ENCODE measurements around the gene CYYR1.

CYYR1 gene

GRCh38 chr21:26572702-26573381, at the start of gene CYYR1:
TSS of gene CYYR1 (minus strand) at chr21:26573286. CDS start at chr21:26572940, 346 bp downstream.
- DNase-seq = no peak

GRCh38 chr21:26617176-26617575, 44.1 kb upstream of the CYYR1 start:
- no peak for DNase-seq

DNA sequence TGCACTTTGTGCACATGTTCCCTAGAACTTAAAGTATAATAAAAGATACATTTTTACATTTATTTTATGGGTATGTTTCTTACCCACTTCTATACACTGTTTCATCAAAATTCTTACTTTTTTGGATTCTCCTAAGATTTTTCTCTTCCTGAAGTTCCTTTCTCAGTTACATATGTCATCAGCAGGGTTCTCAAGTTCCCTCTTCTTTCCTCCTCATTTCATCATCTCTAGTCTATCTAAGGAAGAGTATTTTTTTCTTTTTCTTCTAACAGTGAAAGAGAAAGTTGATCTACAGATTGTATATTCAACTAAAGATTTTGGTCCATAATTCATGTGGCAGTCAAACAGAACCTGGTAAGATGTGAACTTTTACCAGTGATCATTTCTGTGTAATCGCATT, 41.2 kb upstream of the CYYR1 start:
- no peak for DNase-seq

- no peak for DNase-seq
These were observed 26.2 kb upstream of the CYYR1 start for GRCh38 chr21:26599261-26599660.

- no peak for DNase-seq
These were observed 24.9 kb upstream of the CYYR1 start for GRCh38 chr21:26597981-26598380.

DNA sequence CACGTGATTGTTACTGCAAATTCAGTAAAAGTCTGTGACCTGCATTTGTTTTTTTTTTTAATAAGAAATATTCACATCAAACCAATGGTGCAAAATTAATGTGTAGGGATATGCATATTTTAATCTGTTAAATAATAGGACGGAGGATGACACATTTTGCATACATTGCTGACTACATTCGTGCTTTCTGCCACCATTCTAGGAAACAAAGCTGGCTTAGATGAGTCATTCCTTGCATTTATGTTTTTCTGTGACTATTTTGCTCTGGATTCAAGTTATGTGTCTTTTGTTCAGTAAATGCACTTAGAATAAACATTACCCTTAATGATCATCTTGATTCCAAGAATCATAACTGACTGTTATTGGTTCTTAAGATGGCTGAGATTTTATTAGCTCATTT, 23.9 kb upstream of the CYYR1 start:
- no peak for DNase-seq

DNA sequence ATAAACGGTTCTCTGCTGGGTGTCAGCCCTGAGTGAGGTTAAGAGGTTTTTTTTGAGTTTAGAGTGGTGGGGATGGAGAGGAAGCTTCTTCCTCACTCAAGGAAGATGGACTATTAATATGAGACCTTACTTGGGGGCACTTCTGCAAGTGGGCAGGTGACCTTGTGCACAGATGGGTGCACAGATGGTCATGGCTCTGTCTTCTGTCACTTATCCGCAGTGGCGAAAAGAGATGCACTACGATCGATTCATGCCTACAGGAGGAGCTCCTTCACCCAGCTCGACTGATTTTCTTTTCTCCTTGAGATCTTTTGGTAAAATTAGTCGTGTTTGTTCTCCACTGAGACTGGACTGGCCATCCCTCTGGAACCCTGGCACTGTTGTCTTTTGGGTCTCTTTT, 22.9 kb upstream of the CYYR1 start:
- no peak for DNase-seq

DNA sequence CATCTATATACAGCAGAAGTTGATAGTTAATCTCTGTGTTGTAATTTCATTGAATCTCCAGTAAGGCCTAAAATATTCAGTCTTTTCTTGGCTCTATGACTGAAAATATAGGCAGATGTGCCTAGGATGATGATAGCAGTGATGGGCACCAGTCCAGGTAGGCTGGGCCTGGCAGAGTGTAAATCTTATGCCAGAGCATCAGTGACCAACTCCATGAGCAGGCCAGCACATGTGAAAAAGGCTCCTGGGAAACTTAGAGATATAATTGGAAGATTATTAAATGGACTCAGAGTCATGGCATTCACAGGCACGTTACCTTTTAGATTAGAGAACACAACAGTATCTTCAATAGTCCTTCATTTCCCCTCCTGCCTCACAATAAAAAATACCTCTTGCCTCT, 20.7 kb upstream of the CYYR1 start:
- DNase-seq = no peak

GRCh38 chr21:26591543-26591942, 18.5 kb upstream of the CYYR1 start:
- no peak for DNase-seq

- DNase-seq = no peak
These were observed 15.4 kb upstream of the CYYR1 start for GRCh38 chr21:26588446-26588845.

DNA sequence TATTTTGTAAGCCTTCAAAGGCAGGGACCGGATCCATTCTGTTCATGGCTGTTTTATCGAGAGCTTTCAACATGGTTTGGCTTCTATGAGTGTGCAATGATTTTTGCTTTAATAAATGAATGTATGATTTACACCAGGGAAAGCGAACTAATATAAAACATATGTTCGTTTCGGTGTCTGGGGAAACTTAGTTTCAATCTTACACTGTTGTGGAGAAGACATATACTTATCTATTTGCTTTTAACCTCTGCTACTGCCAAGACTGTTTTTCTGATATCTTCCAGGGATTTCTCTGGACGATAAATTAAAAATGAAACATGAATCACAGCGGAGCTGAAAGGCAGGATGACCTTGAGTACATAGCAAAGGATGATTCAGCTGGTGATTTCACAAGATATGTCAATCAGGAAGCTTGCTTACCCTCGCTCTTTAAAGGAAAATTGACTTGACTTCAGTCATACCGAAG, 14.7 kb upstream of the CYYR1 start:
- DNase-seq = no peak

- DNase-seq = no peak
These were observed 10.7 kb upstream of the CYYR1 start for GRCh38 chr21:26583769-26584168.

DNA sequence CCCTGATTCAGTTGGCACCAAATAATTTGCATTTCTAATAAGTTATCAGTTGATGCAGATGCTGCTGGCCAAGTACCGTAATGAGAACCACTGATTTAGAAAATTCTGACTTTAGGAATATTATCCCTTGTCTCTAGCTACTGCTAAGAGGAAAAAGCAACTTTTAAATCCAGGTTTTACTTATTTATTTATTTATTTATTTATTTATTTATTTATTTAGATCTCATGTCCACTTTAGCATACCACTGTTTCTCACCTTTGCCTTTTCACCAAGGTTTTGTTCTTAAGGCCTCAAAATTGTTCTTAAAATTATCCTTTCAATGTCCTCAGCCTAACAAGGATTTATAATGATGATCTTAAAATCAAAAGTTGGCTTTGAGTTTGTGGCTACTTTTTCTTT, 8.7 kb upstream of the CYYR1 start:
- no peak for DNase-seq

- no peak for DNase-seq
These were observed 897 bp downstream of the CYYR1 start for GRCh38 chr21:26572076-26572701.

- DNase-seq = no peak
These were observed 2.9 kb downstream of the CYYR1 start for GRCh38 chr21:26570203-26570602.

DNA sequence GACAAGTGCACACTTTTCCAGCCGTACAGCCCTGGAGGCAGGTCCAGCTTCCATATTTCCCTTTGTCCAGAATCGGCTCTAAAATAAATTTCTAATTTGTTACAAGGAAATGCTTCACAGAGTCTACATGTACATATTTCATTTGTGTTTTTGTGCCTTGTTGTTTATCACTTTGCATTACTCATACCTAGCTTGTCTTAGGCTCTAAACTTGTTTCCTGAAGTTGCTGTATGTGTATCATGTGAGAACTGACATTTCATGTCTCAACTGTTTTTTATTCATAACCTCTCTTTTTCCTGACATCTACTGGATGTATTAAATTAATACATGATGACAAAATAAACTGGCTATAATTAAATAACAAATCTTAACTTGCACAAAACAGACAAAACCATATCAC, 7.5 kb downstream of the CYYR1 start:
- DNase-seq = no peak

DNA sequence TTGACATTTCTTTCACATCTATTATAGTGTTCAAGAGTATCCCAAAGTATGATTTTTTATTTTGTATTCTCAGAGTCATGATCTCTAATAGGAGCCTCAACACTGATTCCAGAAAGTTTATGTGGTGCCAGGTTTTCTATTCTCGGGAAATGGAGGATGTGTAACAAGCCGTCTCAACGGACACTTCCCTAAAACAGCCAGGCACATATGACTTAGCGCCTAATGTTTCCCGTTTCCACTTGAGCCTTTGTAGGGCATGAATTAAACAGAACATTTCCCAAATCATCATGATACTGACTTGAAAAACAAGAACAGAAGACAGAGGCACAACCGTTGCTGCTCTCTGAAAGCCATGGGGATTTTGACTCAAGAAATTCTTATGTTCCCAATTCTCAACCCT, 8.0 kb downstream of the CYYR1 start:
- no peak for DNase-seq

GRCh38 chr21:26563856-26564503, 9.1 kb downstream of the CYYR1 start:
- DNase-seq = no peak

- DNase-seq = no peak
These were observed 12.5 kb downstream of the CYYR1 start for GRCh38 chr21:26560612-26561011.

DNA sequence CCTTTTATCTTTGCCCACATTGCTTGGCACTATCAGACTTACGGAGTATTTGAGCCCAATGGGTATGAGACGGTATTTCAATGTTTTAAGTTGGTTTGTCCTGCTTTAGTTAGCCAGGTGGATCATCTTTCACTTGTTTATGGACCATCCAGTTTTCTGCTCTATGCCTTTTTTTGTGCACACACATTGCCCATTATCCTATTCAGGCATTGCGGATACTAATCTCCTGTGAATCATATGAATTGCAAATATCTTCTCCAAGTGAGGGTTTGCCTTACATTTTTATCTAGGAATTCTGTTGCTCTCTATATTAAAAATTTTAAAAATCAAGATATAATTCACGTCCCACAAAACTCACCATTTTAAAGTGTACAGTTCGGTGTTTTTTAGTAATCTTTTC, 14.0 kb downstream of the CYYR1 start:
- no peak for DNase-seq

- no peak for DNase-seq
These were observed 16.0 kb downstream of the CYYR1 start for GRCh38 chr21:26557106-26557505.

DNA sequence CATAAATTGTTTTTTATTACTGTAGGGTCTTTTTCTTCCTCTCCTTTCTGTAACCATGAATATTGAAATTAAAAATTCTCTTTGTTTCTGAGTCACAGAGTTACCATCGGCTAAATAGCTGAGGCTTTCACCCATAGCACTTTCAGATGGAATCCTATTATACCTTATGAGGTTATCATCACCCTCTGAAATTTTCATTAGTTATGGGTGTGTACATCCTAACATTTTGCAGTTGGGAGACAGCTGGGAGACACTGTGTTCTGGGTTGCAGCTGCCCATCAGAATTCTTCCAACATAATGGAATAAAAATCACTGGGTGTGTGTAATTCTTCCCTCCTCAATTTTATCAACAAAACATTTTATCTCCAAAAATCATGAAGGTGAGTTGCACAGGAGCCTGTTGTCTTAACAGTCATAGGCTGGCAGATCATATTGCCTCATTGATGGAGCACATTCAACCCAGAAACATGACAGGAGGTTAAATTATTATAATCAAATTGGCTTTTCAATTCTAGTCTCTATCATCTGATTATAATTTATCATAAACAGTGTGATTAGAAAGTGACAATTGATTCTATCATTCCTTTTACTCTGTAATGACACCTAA, 17.4 kb downstream of the CYYR1 start:
- DNase-seq = no peak

DNA sequence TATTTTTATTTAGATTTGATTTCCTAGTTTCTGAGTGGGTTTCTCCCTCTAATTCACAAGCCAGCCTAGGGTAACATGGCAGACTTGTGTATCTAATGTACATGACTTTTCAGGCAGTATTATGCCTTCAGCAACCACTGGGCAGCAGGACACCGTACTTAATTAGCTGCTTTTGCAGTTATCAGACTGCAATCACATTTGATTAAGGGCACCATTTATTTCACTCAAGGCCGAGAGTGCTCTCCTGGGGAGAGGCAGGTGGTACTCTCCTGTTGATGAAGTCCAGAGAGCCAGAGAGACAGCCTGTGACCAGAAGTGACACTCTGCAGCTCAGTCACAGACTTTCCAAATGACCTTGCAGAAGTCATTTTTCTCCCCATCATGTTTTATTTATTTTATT, 18.7 kb downstream of the CYYR1 start:
- no peak for DNase-seq

GRCh38 chr21:26553898-26554297, 19.2 kb downstream of the CYYR1 start:
- DNase-seq = no peak

All from CD4-positive, alpha-beta T cell treated with Interleukin-4 for 4 hours (primary cell).